Activated naive CD8-positive, alpha-beta T cell treated with anti-CD3 and anti-CD28 coated beads, Interleukin-2, amount 10 ng/mL, durations not matched to agents 7 days and 5 days (primary cell): ENCODE results near the gene PLS1. TPM values are rescaled to one million over a fixed set of nuclear protein-coding genes. Genes with fewer than 3 reads are reported as not detected.
A peak's percentile ranks its signal among the peaks of the same experiment; 100 is the strongest.
"Not testable (repeated sequence)": the region's sequence is repeated elsewhere in the genome, so short reads cannot be mapped to it uniquely, and the experiment has no call there.

Experiments
- ATAC-seq: fragments of 150-1000 bp; cut with Tn5 transposase; one replicate; pipeline ENCODE4 v1.10.0; 2021; ENCODE audit warnings: low read depth, moderate library complexity
- POLR2A ChIA-PET: fragments of 350-600 bp; sonication (Branson Sonifier 250); formaldehyde crosslinking; loops from one replicate; lab custom pipeline; 2021; ENCODE audit warnings: antibody characterized with exemption; lab: Charles Lee
- DNase-seq: peaks from one replicate; pipeline ENCODE4 v3.0.0; 2021
- H3K27ac Mint-ChIP-seq: one replicate; pipeline ENCODE4 v1.8.0; 2022; ENCODE audit warnings: mild to moderate bottlenecking, mixed read lengths
- H3K27me3 Mint-ChIP-seq: one replicate; pipeline ENCODE4 v1.8.0; 2022; ENCODE audit warnings: mild to moderate bottlenecking, moderate library complexity, mixed read lengths
- H3K36me3 Mint-ChIP-seq: one replicate; pipeline ENCODE4 v1.8.0; 2021; ENCODE audit warnings: mild to moderate bottlenecking, mixed read lengths
- H3K4me1 Mint-ChIP-seq: one replicate; pipeline ENCODE4 v1.8.0; 2021; ENCODE audit warnings: mixed read lengths
- H3K4me3 Mint-ChIP-seq: one replicate; pipeline ENCODE4 v1.8.0; 2022; ENCODE audit warnings: mild to moderate bottlenecking, moderate library complexity, mixed read lengths
- H3K9me3 Mint-ChIP-seq: one replicate; pipeline ENCODE4 v1.8.0; 2021; ENCODE audit warnings: mixed read lengths
- total RNA-seq, 2 experiments: library from RNA; stranded (reverse); gene quantifications; one replicate each; pipeline ENCODE4 v1.2.3, GENCODE V29; 2021

The PLS1 gene, protein sequence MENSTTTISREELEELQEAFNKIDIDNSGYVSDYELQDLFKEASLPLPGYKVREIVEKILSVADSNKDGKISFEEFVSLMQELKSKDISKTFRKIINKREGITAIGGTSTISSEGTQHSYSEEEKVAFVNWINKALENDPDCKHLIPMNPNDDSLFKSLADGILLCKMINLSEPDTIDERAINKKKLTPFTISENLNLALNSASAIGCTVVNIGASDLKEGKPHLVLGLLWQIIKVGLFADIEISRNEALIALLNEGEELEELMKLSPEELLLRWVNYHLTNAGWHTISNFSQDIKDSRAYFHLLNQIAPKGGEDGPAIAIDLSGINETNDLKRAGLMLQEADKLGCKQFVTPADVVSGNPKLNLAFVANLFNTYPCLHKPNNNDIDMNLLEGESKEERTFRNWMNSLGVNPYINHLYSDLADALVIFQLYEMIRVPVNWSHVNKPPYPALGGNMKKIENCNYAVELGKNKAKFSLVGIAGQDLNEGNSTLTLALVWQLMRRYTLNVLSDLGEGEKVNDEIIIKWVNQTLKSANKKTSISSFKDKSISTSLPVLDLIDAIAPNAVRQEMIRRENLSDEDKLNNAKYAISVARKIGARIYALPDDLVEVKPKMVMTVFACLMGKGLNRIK
- total RNA-seq, result 1 to 10 TPM; 2.6 to 3.1 TPM

DNA sequence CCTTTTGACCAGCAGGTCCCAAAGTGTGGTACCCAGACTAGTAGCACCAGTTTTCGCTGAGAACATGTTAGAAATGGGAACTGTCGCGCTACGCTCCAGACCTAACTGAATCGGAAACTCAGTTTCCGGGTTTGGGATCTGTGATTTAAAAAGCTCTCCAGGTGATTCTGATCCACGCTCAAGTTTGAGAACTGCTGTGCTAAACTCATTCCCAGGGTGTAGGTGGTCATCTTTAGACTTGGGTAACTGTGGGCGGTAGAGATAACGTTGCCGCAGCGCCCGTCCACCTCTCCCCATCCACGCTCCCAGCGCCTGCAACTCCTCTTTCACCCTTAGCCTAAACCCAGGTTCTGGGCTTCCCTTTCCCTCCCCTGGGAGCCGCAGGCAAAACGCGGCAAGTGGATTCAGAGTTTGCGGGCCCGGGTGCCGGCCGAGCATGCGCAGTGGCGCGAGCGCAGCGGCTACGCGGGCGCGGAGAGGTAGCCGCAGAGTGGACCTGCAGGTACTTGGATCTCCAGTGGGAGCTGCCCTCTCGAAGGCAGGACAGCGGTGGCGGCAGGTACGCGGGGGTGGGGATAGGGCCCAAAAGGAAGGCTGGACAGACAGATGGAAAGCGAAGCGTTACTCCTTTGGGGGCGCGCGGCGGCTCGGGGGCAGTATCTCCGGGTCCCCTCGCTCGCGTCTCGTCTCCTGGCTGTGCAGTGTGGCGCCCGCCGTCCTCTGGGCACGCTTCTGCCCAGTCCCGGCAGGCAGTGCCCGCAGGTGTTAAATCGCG, at the start of gene PLS1:
PLS1 (plus strand) TSS at position 443 of the 775 bp plus-strand sequence. CDS start 67,845 bp downstream, outside the sequence.
- peaks cover 10% of the 10 kb centered on the region for H3K27me3 Mint-ChIP-seq
- no peaks in the 10 kb centered on the region for H3K36me3 Mint-ChIP-seq
- DNase-seq (peak; percentile 93), ATAC-seq (peak; percentile 89)
- peak within 1 kb of the TSS; percentile 96 for H3K4me3 Mint-ChIP-seq
- peak within 1 kb of the TSS; percentile 72 for H3K27ac Mint-ChIP-seq
- H3K9me3 Mint-ChIP-seq, result no peaks in the 10 kb centered on the region
- peaks cover 18% of the 10 kb centered on the region for H3K4me1 Mint-ChIP-seq
- POLR2A ChIA-PET, result interaction anchor here (2.3 kb wide), 1 partner anchor 18 kb away, joined by 14 read pairs; the partner anchor contains the start of gene ATR

DNA sequence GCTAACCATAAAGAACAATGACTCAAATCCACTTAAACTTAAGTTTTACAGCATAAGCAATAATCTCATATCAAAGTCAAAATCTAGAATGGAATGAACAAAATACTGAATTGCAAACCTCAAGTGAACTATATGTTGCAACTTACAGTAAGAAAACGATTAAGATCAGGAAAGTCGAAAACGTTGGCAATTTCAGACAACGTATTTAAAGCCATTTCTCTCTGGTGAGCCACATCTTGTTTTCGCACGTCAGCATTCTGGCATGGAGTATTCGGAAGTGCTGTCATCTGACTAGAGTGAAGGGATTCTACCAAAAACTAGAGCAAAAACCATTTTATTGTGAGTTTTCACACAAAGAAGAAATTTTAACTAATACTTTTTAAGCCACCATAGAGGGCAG, 46.2 kb upstream of the PLS1 start:
- H3K9me3 Mint-ChIP-seq, result peaks cover 4% of the 10 kb centered on the region
- ATAC-seq (no peak), DNase-seq (no peak)
- H3K27ac Mint-ChIP-seq, result no peak overlapping the region
- H3K27me3 Mint-ChIP-seq, result no peaks in the 10 kb centered on the region
- POLR2A ChIA-PET, result no interaction called here
- H3K4me3 Mint-ChIP-seq, result no peak overlapping the region
- H3K4me1 Mint-ChIP-seq, result no peaks in the 10 kb centered on the region
- H3K36me3 Mint-ChIP-seq, result peaks cover 33% of the 10 kb centered on the region

DNA sequence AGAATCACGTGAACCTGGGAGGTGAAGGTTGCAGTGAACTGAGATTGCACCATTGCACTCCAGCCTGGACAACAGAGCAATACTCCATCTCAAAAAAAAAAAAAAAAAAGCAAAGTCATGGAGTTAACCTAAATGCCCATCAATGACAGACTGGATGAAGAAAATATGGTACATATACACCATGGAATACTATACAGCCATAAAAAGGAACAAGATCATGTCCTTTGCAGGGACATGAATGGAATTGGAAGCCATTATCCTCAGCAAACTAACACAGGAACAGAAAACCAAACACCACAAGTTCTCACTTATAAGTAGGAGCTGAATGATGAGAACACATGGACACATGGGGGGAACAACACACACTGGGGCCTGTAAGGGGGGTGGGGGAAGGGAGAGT, 43.6 kb upstream of the PLS1 start:
- H3K9me3 Mint-ChIP-seq, H3K27me3 Mint-ChIP-seq, DNase-seq, H3K4me1 Mint-ChIP-seq, H3K4me3 Mint-ChIP-seq, POLR2A ChIA-PET, H3K27ac Mint-ChIP-seq, ATAC-seq: not testable (repeated sequence)
- peaks cover 47% of the 10 kb centered on the region for H3K36me3 Mint-ChIP-seq

DNA sequence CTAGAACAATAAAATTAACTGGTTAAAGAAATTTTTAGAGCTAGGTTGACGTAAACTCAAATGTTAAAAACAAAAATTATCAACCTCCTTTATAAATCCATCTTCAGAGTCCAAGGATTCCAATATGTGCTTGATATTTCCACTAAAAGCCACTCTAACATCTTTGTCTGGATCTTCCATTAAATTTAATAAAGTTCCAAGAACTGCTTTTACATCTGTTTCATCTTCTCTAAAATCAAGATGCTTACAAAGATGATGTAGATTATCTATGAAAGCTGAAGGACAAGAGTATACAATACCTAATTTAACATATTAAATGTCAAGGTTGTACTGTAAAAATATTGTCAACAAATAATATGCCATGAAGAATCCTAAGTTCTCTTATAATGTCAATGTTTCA, 42.5 kb upstream of the PLS1 start:
- no peaks in the 10 kb centered on the region for H3K27me3 Mint-ChIP-seq
- ATAC-seq (no peak), DNase-seq (no peak)
- H3K4me3 Mint-ChIP-seq, result no peak overlapping the region
- H3K36me3 Mint-ChIP-seq, result peaks cover 47% of the 10 kb centered on the region
- H3K9me3 Mint-ChIP-seq, result peaks cover 4% of the 10 kb centered on the region
- POLR2A ChIA-PET, result no interaction called here
- H3K27ac Mint-ChIP-seq, result no peak overlapping the region
- no peaks in the 10 kb centered on the region for H3K4me1 Mint-ChIP-seq

DNA sequence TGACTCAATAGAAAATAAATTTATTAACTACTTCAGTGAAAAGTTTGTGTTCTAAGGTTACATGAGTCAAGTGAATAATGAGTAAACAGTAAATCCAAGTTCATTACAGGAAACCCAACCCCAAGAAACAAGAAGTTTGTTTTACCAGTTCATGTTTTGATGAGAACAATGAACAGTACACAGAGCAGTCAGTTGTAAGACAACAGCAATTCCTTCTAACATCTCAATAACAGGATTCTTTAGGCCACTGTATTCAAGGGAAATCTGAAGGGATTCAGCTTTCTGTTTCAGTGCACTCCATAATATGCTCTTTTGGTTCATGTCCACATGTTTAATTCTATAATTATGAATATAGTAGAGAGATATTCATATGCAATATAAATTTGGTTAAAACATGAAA, 36.1 kb upstream of the PLS1 start:
- POLR2A ChIA-PET, result no interaction called here
- Mint-ChIP-seq H3K4me3 (no peak overlapping the region), H3K4me1 (peaks cover 4% of the 10 kb centered on the region), H3K36me3 (peaks cover 36% of the 10 kb centered on the region), H3K27me3 (no peaks in the 10 kb centered on the region), H3K27ac (no peak overlapping the region), H3K9me3 (no peaks in the 10 kb centered on the region)
- ATAC-seq, result no peak
- DNase-seq, result no peak

DNA sequence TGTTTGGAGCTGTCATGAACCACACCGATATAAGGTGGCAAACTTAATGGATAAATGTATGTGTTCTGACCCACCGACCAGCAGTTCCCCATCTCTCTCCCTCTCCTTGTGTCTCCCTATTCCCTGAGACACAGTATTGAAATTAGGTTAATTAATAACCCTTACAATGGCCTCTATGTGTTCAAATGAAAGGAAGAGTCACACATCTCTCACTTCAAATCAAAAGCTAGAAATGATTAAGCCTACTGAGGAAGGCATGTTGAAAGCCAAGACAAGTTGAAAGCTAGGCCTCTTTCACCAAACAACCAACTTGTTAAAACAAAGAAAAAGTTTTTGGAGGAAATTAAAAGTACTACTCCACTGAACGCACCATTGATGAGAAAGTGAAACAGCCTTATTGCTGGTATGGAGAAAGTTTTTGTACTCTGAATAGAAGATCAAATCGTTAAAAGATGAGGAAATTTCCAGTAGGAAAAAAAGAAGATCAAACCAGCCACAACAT, 32.6 kb upstream of the PLS1 start:
- ATAC-seq, result no peak

DNA sequence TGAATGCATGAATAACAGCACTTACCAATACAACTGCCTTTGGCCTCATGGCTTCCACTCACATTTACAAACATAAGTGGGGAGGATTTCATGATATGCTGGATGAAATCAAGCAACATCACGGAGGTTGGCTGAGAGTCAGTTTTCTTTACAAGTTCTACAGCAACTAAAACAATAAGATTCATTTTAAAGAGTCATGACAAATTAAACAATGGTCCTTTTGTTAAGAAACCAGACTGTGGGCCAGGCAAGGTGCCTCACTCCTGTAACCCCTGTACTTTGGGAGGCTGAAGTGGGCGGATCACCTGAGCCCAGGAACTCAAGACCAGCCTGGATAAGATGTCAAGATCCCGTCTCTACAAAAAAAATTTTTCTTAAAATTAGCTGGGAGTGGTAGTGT, 30.1 kb upstream of the PLS1 start:
- DNase-seq (no peak), ATAC-seq (no peak)
- H3K4me3 Mint-ChIP-seq, result no peak overlapping the region
- no peak overlapping the region for H3K27ac Mint-ChIP-seq
- peaks cover 33% of the 10 kb centered on the region for H3K36me3 Mint-ChIP-seq
- no peaks in the 10 kb centered on the region for H3K9me3 Mint-ChIP-seq
- peaks cover 7% of the 10 kb centered on the region for H3K4me1 Mint-ChIP-seq
- no peaks in the 10 kb centered on the region for H3K27me3 Mint-ChIP-seq
- POLR2A ChIA-PET, result no interaction called here

More for the DNA sequence above, 32.6 kb upstream of the PLS1 start:
- POLR2A ChIA-PET, result no interaction called here
- Mint-ChIP-seq H3K27me3 (no peaks in the 10 kb centered on the region), H3K9me3 (no peaks in the 10 kb centered on the region), H3K4me3 (no peak overlapping the region), H3K4me1 (peaks cover 4% of the 10 kb centered on the region), H3K36me3 (peaks cover 32% of the 10 kb centered on the region), H3K27ac (no peak overlapping the region)
- DNase-seq, result no peak

DNA sequence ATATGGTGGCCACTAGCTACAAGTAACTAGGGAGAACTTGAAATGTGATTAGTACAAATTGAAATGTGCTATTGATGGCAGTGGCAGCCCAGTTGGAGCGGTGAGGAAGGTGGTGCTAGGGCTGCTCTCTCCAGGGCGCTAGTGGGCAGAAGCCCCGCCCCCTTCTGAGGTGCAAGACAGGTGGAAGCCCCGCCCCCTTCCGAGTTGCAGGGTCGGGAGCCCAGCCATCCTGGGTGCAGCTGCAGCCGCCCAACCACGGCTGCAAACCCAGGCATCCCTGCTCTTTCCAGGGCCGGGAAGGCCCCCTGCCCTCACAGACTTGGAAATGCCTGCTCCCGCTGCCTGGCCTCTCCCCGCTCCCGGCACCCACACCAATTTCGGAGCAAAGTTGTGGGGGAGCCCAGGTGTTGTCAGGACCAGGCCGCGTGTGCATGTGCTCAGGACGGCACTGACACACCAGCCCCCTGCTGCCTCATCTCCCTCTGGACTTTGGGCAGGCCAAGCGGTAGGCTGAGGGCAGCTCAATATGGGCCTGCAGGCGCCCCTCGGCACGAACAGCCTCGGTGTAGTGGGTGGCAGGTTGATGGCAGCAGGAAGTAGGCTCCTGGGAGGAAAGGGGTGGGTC, 27.7 kb upstream of the PLS1 start:
- peaks cover 6% of the 10 kb centered on the region for H3K4me1 Mint-ChIP-seq
- H3K27ac Mint-ChIP-seq, result no peak overlapping the region
- no peaks in the 10 kb centered on the region for H3K27me3 Mint-ChIP-seq
- POLR2A ChIA-PET, result no interaction called here
- DNase-seq, result no peak
- peaks cover 22% of the 10 kb centered on the region for H3K36me3 Mint-ChIP-seq
- no peaks in the 10 kb centered on the region for H3K9me3 Mint-ChIP-seq
- no peak overlapping the region for H3K4me3 Mint-ChIP-seq
- ATAC-seq, result no peak

DNA sequence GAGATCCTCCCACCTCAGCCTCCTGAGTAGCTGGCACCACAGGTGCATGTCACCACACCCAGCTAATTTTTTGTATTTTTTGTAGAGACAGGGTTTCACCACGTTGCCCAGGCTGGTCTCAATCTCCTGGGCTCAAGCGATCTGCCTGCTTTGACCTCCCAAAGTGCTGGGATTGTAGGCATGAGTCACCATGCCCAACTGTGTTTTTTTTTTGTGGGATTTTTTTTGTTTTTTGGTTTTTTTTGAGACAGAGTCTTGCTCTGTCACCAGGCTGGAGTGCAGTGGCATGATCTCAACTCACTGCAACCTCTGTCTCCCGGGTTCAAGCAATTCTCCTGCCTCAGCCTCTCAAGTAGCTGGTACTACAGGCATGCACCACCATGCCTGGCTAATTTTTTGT, 26.8 kb upstream of the PLS1 start:
- DNase-seq, ATAC-seq, POLR2A ChIA-PET, H3K4me1 Mint-ChIP-seq, H3K9me3 Mint-ChIP-seq, H3K4me3 Mint-ChIP-seq, H3K27me3 Mint-ChIP-seq, H3K27ac Mint-ChIP-seq: not testable (repeated sequence)
- H3K36me3 Mint-ChIP-seq, result peaks cover 22% of the 10 kb centered on the region

DNA sequence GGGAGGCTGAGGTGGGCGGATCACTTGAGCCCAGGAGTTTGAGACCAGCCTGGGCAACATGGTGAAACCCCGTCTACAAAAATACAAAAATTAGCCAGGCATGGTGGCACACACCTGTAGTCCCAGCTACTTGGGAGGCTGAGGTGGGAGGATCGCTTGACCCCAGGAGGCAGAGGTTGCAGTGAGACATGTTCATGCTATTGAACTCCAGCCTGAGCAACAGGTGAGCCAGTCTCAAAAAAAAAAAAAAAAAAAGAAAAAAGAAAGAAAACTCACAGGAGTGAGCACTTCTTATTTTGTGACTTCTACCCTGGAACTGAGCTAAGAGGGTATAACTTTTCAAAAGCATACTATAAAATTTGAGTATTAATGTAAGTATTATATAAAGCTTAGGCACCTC, 22.0 kb upstream of the PLS1 start:
- peaks cover 35% of the 10 kb centered on the region for H3K4me1 Mint-ChIP-seq
- peaks cover 14% of the 10 kb centered on the region for H3K36me3 Mint-ChIP-seq
- POLR2A ChIA-PET, H3K4me3 Mint-ChIP-seq, ATAC-seq, H3K9me3 Mint-ChIP-seq, DNase-seq, H3K27me3 Mint-ChIP-seq, H3K27ac Mint-ChIP-seq: not testable (repeated sequence)

DNA sequence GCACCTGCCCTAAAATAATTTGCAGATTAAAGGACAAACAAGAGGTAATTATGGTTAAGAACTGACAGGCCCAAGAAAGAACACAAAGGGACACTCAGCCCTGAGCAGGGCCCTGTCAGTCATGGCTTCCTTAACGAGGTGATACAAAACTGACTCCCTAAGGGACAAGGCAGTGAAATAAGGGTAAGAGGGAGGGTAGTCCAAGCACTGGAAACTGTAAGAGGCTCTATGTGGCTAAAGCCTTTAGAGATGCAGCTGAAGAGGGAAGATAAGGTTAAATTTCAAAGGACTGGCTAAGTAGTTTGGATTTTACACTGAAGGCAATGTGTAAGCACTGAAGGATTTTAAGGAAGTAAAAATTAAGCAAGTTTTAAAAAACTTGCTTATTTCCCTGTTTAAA, 21.5 kb upstream of the PLS1 start:
- H3K27ac Mint-ChIP-seq, result peak overlapping the region; percentile 40
- no peak for ATAC-seq
- peaks cover 14% of the 10 kb centered on the region for H3K36me3 Mint-ChIP-seq
- POLR2A ChIA-PET, result no interaction called here
- peaks cover 37% of the 10 kb centered on the region for H3K4me1 Mint-ChIP-seq
- H3K27me3 Mint-ChIP-seq, result no peaks in the 10 kb centered on the region
- no peaks in the 10 kb centered on the region for H3K9me3 Mint-ChIP-seq
- H3K4me3 Mint-ChIP-seq, result no peak overlapping the region
- DNase-seq, result no peak

DNA sequence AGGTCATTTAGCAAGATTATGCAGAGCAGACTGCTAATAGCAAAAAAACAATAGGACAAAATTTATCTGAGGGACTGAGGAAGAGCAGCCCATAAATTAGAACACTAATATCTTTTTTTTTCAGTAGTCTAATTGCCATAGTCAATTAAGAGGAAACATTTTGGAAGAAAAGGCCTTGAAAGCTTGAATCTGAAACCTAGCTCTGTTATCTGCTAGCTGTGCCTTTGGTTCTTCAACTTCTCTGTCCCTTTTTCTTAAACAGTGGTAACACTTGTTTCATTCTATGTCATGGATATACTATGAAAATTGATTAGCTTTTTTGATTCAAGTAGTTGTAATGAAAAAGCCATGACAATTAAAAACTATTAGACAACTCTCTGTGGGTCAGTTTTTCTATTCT, 19.4 kb upstream of the PLS1 start:
- POLR2A ChIA-PET, result interaction anchor here (0.6 to 1.5 kb wide), 2 partner anchors 51 to 426 kb away, joined by 3 read pairs; no protein-coding TSS in a partner anchor
- Mint-ChIP-seq H3K36me3 (peaks cover 8% of the 10 kb centered on the region), H3K27ac (peak overlapping the region; percentile 34), H3K9me3 (no peaks in the 10 kb centered on the region), H3K4me3 (peak overlapping the region; percentile 99), H3K4me1 (peaks cover 38% of the 10 kb centered on the region), H3K27me3 (no peaks in the 10 kb centered on the region)
- no peak for ATAC-seq
- no peak for DNase-seq
